ENCODE measurements around the gene VASH1.

VASH1 gene

DNA sequence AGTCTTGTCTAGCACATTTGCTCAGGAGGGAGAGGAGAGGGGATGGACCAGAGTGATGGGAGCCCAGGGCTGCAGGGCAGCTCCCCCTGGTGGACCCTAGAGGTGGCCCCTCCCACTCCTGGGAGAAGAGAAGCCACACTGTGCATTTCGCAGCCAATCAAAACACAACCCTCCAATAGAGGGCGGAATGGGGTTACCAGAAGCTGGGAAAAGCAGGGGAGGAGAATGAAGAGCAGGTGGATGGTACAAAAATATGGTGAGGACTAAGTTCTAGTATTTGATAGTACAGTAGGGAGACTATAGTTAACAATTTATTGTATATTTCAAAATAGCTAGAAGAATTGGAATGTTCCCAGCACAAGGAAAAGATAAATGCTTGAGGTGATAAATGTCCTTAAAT is 23.6 kb downstream of the VASH1 start:
- DNase-seq = peak; percentile 86

DNA sequence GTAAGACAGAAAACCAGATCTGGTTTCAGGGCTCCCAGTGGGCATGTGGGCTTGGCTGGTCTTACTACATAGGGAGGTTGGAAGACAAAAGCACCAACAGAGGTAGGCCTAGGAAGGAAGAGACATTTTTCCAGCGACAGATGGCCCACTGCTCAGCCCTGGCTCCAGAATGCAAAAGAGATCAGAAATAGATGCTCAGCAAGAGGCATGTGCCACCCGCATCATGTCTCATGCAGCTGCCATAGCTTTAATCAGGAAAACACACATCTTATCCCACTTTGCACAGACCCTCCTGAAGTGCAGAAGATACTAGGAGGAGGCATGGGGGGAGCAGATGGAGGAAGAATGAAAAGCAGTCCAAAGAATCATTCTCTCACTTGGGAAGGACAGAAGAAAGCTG is 25.3 kb downstream of the VASH1 start:
- no peak for DNase-seq

- no peak for DNase-seq
Measured at GRCh38 chr14:76792422-76792821, 31.2 kb downstream of the VASH1 start.

GRCh38 chr14:76793324-76793723 is 32.1 kb downstream of the VASH1 start:
- DNase-seq = no peak

DNA sequence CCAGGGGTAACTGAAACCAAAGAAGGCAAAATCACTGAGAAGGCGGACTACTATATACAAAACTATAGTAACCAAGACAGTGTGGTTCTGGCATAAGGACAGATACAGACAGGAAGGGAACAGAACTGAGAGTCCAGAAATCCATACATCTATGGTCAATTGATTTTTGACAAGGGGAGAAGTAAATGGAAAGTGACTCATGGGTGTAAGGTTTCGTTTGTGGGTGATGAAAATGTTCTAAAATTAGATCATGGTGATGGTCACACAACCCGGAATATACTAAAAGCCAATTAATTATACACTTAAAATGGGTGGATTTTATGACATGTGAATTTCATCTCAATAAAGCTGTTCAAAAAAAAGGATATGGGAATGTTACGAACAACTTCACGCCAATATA is 32.7 kb downstream of the VASH1 start:
- no peak for DNase-seq

DNA sequence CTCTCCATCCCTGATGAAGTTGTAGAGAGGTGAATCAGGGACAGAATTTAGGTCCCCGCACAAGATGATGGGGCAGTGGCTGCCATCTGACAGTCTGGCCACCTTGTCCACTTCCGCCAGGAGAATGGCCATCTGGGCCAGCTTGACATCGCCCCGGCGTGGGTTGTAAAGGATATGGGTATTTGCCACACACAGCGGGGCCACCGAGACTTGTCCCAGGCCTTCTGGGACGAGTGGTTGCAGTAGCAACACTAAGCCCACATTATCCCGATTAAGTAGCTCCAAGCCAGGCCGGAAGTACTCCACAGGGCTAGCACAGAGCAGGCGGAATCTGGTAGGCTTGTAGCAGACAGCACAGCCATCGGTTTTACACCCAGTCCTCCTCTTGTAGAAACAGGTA is 45.2 kb downstream of the VASH1 start:
- DNase-seq = no peak

DNA sequence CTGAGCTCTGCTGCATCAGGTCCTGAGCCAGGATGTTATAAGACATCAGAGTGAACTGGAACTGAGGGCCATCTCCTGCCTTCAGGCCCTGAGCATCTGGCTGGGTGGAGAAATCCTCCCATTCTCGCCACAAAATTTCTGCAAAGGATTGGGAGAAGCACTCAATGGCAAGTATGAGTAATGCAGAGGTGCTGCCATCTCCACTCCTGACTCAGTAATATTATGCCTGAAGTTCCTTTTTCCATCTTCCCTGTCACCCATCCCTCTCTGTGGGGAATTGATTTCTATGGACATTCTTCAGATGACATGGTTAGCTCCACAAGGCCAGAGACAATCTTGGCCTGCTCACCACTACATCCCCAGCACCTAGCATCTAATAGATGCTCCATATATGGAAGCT is 46.7 kb downstream of the VASH1 start:
- no peak for DNase-seq

DNA sequence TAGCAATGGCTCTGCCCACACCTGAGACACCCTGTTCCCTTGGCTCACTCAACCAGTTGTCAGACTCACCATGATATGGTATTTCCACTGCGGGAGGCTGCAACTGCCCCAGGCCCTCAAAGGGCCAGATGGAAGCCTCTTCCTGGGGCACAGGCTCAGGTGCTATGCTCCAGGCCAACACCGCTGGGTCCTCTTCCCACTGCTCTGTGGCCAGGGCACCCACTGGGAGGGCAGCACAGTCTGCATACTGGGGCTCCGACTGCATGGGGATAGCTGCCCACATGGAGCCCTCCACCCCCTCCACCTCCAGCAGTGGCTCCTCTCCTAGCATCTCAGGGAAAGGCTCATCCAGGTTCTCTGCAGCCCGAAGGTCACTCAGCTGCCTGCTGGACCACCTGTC is 47.7 kb downstream of the VASH1 start:
- no peak for DNase-seq

DNA sequence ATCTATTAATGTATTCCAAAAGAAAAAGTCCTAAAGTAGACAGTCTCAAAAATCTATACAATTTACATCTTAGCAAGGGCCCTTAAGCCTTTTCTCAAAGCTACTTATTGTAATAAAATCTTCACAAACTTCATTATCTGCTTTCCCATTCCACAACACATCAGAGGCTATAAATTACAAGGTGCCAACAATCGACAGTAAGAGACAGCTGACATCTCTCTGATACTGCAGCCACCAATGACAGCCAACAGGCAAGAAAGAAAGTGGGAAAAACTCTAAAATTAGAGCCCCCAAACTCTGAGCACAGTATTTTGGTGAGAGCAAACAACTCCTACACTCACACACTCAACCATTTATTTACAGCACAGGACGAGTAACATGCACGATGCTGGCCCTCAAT is 49.3 kb downstream of the VASH1 start:
- DNase-seq = no peak

- no peak for DNase-seq
Measured at GRCh38 chr14:76810953-76811400, 49.7 kb downstream of the VASH1 start.

DNA sequence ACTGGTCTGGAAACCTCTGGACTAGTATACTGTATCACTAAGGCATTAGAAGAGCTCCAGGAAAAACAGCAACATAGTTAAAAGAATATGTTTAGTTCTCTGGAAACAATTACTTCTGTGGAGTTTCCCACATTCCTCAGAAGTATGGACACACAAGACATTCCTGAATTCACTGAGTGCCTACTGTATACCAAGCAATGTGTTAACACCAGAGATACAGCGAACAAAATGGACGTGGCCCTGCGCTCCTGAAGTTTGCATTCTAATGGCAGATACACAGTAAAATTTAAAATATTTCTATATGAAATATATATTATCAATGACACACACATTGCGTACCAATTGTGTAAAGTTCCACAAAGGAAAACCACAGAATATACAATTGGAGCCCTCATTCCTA is 50.3 kb downstream of the VASH1 start:
- no peak for DNase-seq

DNA sequence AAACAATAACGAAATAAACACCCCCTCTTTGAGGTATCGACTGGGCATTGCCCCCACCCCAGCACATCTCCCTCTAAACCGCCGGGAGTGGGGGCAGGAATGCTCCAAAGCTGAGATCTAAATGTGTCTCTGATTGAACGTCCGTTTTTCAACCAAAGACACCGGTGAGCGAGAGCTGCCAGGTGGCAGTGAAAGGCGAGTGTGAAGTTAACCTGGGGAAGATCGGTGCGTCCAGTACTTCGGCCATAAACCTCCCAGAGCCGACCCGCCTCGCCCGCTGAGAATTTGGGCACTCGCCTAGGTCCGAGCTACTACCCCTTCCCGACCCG is 50.8 kb downstream of the VASH1 start:
- no peak for DNase-seq

- DNase-seq = peak; percentile 94
Measured at GRCh38 chr14:76812422-76813383, 51.4 kb downstream of the VASH1 start, which contains the start of gene ANGEL1. ANGEL1 (minus strand) TSS chr14:76812882; CDS start chr14:76812827, 55 bp downstream.

GRCh38 chr14:76814726-76815645 is 53.7 kb downstream of the VASH1 start:
- DNase-seq = peak; percentile 77

GRCh38 chr14:76820700-76821099 is 59.4 kb downstream of the VASH1 start:
- DNase-seq = no peak

- DNase-seq = no peak
Measured at GRCh38 chr14:76826122-76826521, 64.9 kb downstream of the VASH1 start, which contains the start of gene LRRC74A. LRRC74A (plus strand) TSS chr14:76826408; CDS start chr14:76826698, 290 bp downstream.

- DNase-seq = no peak
Measured at GRCh38 chr14:76827696-76828296, 66.5 kb downstream of the VASH1 start.

- DNase-seq = no peak
Measured at GRCh38 chr14:76828339-76829012, 67.2 kb downstream of the VASH1 start.

DNA sequence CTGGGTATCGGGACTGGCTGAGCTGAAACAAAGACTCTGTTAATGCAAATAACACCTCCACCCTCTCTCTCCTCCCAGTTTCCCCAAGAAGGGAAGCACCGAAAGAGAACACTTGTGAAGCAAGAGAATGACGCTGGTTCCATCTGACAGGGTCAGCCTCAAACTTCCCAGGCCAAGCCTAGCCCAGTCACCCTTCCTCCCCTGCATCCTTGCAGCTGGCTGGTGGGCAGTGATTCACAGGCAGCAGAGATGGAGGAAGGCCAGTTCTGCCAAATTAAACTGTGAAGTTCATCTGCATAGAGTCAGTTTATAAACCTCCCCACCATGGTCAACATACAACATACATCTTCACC is 67.7 kb downstream of the VASH1 start:
- DNase-seq = no peak

DNA sequence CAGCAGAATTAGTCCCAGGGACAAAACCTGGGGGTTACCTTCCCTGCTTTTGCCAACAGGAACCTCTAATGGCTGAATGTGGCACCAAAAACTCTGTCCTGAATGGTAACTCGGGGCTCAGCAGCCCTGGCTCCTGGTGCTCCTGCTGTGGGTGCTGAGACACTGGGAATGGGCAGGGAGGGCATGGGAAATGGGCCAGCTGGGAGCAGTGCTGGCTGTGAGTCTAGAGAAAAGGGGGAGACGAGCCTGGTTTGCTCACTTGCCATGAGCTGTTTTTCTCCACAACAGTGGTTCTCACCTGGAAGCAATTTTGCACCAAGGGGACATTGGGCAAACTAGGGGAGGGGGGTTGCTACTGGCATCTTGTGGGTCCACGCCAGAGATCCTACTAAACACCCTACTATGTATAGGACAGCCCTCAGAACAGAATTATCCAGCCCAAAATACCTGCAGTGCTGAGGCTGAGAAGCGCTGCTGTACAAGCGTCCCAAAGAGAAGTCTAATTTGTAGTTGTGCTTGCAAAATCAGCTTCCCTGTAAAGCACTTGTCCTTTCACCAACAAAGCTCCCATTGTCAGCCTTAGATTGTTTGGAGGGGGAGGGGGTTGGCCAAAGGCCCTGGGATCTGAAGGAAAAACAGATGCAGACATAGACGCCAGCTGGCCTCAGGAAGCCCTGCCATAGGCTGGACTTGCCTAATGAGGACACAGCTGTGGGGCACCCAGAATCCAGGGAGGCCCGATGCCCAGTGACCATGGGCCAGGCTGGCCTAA is 68.6 kb downstream of the VASH1 start:
- DNase-seq = peak; percentile 86

DNA sequence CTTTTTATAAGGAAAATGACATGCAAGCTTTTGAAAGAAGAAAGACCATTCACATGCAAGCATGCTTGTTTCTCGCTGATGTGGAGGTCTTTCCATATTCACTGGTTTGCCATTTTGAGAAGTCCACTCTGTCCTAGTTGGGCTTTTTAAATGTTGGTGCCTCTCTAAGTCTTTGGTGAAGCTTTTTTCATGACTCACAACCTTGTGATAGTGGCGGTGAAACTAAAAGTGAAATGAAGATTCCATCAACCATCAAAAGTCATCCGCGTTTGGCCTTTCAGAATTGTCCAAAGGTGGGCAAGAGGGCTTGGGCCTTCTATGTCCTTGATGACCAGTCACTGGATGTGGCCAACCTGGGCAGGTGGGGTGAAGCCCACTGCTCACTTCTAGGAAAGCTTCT is 69.3 kb downstream of the VASH1 start:
- no peak for DNase-seq

- no peak for DNase-seq
Measured at GRCh38 chr14:76832503-76832988, 71.3 kb downstream of the VASH1 start.

Measured in right hindlimb (tissue), 1 donor.